ENCODE results near the gene RNF135. TPM values are rescaled to one million over a fixed set of nuclear protein-coding genes. Genes with fewer than 3 reads are reported as not detected.
A peak's percentile ranks its signal among the peaks of the same experiment; 100 is the strongest.
"Not testable (repeated sequence)": the region's sequence is repeated elsewhere in the genome, so short reads cannot be mapped to it uniquely, and the experiment has no call there.

RNF135 gene
- total RNA-seq, 1 donor = 11.2 TPM

- peak; percentile 8 for TF ChIP-seq CTCF (IDR thresholded peaks at IDR 0.05; ENCODE audit: extremely low read depth, low read depth, low read length)
- Histone ChIP-seq H3K4me2 (ENCODE audit: insufficient read depth, low read length) (peak overlapping the region; percentile 53), H3K79me2 (ENCODE audit: insufficient read depth, low read length) (no peaks in the 10 kb centered on the region), H3K4me1 (ENCODE audit: insufficient read depth, low read length) (peaks cover 14% of the 10 kb centered on the region), H3K27ac (ENCODE audit: low read depth, low read length) (no peak overlapping the region), H3K9me3 (ENCODE audit: low read depth, low read length) (no peaks in the 10 kb centered on the region), H2AFZ (ENCODE audit: low read length) (peak overlapping the region; percentile 90), H3K36me3 (ENCODE audit: insufficient read depth, low read length) (no peaks in the 10 kb centered on the region), H4K20me1 (ENCODE audit: insufficient read depth, low read length) (no peaks in the 10 kb centered on the region), H3K27me3 (ENCODE audit: insufficient read depth, low read length) (no peaks in the 10 kb centered on the region), H3K4me3 (ENCODE audit: insufficient read depth, low read length) (no peak overlapping the region)
- peak; percentile 42 for DNase-seq (ENCODE audit: insufficient read length, low spot score, missing footprints)
These were observed 14.0 kb upstream of the RNF135 start for GRCh38 chr17:30956764-30957374.

GRCh38 chr17:30957741-30958140 is 13.1 kb upstream of the RNF135 start:
- Histone ChIP-seq H3K4me1 (ENCODE audit: insufficient read depth, low read length) (peaks cover 16% of the 10 kb centered on the region), H3K79me2 (ENCODE audit: insufficient read depth, low read length) (no peaks in the 10 kb centered on the region), H3K27me3 (ENCODE audit: insufficient read depth, low read length) (no peaks in the 10 kb centered on the region), H2AFZ (ENCODE audit: low read length) (no peak overlapping the region), H3K4me3 (ENCODE audit: insufficient read depth, low read length) (no peak overlapping the region), H4K20me1 (ENCODE audit: insufficient read depth, low read length) (no peaks in the 10 kb centered on the region), H3K4me2 (ENCODE audit: insufficient read depth, low read length) (no peak overlapping the region), H3K9me3 (ENCODE audit: low read depth, low read length) (no peaks in the 10 kb centered on the region), H3K27ac (ENCODE audit: low read depth, low read length) (no peak overlapping the region), H3K36me3 (ENCODE audit: insufficient read depth, low read length) (no peaks in the 10 kb centered on the region)
- TF ChIP-seq CTCF (IDR thresholded peaks at IDR 0.05; ENCODE audit: extremely low read depth, low read depth, low read length) = no peak
- DNase-seq (ENCODE audit: insufficient read length, low spot score, missing footprints) = no peak

GRCh38 chr17:30958187-30958586 is 12.7 kb upstream of the RNF135 start:
- no peak overlapping the region for H3K4me3 ChIP-seq (ENCODE audit: insufficient read depth, low read length)
- H3K27me3 ChIP-seq (ENCODE audit: insufficient read depth, low read length) = no peaks in the 10 kb centered on the region
- peaks cover 16% of the 10 kb centered on the region for H3K4me1 ChIP-seq (ENCODE audit: insufficient read depth, low read length)
- no peak overlapping the region for H3K4me2 ChIP-seq (ENCODE audit: insufficient read depth, low read length)
- peak overlapping the region; percentile 32 for H2AFZ ChIP-seq (ENCODE audit: low read length)
- no peak overlapping the region for H3K27ac ChIP-seq (ENCODE audit: low read depth, low read length)
- no peaks in the 10 kb centered on the region for H3K79me2 ChIP-seq (ENCODE audit: insufficient read depth, low read length)
- DNase-seq (ENCODE audit: insufficient read length, low spot score, missing footprints) = no peak
- H3K36me3 ChIP-seq (ENCODE audit: insufficient read depth, low read length) = no peaks in the 10 kb centered on the region
- TF ChIP-seq CTCF (IDR thresholded peaks at IDR 0.05; ENCODE audit: extremely low read depth, low read depth, low read length) = no peak
- no peaks in the 10 kb centered on the region for H3K9me3 ChIP-seq (ENCODE audit: low read depth, low read length)
- no peaks in the 10 kb centered on the region for H4K20me1 ChIP-seq (ENCODE audit: insufficient read depth, low read length)

GRCh38 chr17:30961209-30962188 is 9.3 kb upstream of the RNF135 start:
- Histone ChIP-seq H3K27ac (ENCODE audit: low read depth, low read length) (no peak overlapping the region), H3K9me3 (ENCODE audit: low read depth, low read length) (no peaks in the 10 kb centered on the region), H3K4me3 (ENCODE audit: insufficient read depth, low read length) (no peak overlapping the region), H3K36me3 (ENCODE audit: insufficient read depth, low read length) (no peaks in the 10 kb centered on the region), H3K4me1 (ENCODE audit: insufficient read depth, low read length) (peaks cover 10% of the 10 kb centered on the region), H2AFZ (ENCODE audit: low read length) (peak overlapping the region; percentile 56), H3K79me2 (ENCODE audit: insufficient read depth, low read length) (no peaks in the 10 kb centered on the region), H4K20me1 (ENCODE audit: insufficient read depth, low read length) (no peaks in the 10 kb centered on the region), H3K4me2 (ENCODE audit: insufficient read depth, low read length) (no peak overlapping the region), H3K27me3 (ENCODE audit: insufficient read depth, low read length) (no peaks in the 10 kb centered on the region)
- no peak for TF ChIP-seq CTCF (IDR thresholded peaks at IDR 0.05; ENCODE audit: extremely low read depth, low read depth, low read length)
- DNase-seq (ENCODE audit: insufficient read length, low spot score, missing footprints) = no peak

GRCh38 chr17:30964312-30964711 is 6.5 kb upstream of the RNF135 start:
- H3K79me2 ChIP-seq (ENCODE audit: insufficient read depth, low read length); DNase-seq (ENCODE audit: insufficient read length, low spot score, missing footprints); H3K4me2 ChIP-seq (ENCODE audit: insufficient read depth, low read length); H4K20me1 ChIP-seq (ENCODE audit: insufficient read depth, low read length); H3K36me3 ChIP-seq (ENCODE audit: insufficient read depth, low read length); H3K4me1 ChIP-seq (ENCODE audit: insufficient read depth, low read length); H3K27me3 ChIP-seq (ENCODE audit: insufficient read depth, low read length); H3K4me3 ChIP-seq (ENCODE audit: insufficient read depth, low read length); H2AFZ ChIP-seq (ENCODE audit: low read length); H3K27ac ChIP-seq (ENCODE audit: low read depth, low read length); H3K9me3 ChIP-seq (ENCODE audit: low read depth, low read length): not testable (repeated sequence)

Data from osteoblast (primary cell).